HepG2 (cell line): Measurements from ENCODE around the gene TMEM100. TPM values are rescaled to one million over a fixed set of nuclear protein-coding genes. Genes with fewer than 3 reads are reported as not detected.

Experiments
- ATAC-seq: fragments of 200-7000 bp; cut with Tn5 transposase; 3 replicates; pipeline ENCODE4 v1.9.1; 2020; ENCODE audit warnings: mild to moderate bottlenecking, moderate library complexity
- BruUV-seq: library from RNA; stranded (reverse); fragments of 400-500 nt; replicated peaks from 2 replicates; lab custom pipeline; 2021; lab: Mats Ljungman, UMichigan
- CTCF ChIA-PET: fragments of 300-600 bp; formaldehyde crosslinking; extraction: SDS; loops from one replicate; lab custom pipeline; 2021; ENCODE audit warnings: low total read pairs, inconsistent platforms, low intra/inter-chr PET ratio; lab: Yijun Ruan, JAX
- POLR2A ChIA-PET: fragments of 350-600 bp; sonication (Branson Sonifier 250); formaldehyde crosslinking; loops from one replicate; lab custom pipeline; 2020; ENCODE audit warnings: antibody characterized with exemption, inconsistent platforms; lab: Yijun Ruan, JAX
- DNase-seq: peaks from one replicate; pipeline ENCODE4 v3.0.0-alpha.2; 2015; ENCODE audit warnings: low spot score
- FAIRE-seq: peaks from 3 replicates; lab custom pipeline; 2011; peaks lifted over from hg19 to GRCh38; lab: Jason Lieb, UNC
- H2AFZ ChIP-seq: one replicate; pipeline ENCODE4 v1.6.1; 2011; ENCODE audit warnings: low read length, inconsistent platforms
- H3K27ac ChIP-seq: fragments of 300-600 bp; 3 replicates; pipeline ENCODE4 v1.8.0; 2011; ENCODE audit warnings: mixed run types, mild to moderate bottlenecking, mixed read lengths, low read length, inconsistent platforms; ENCODE audit not compliant: insufficient read depth; ENCODE audit errors: extremely low read length
- H3K27me3 ChIP-seq, 2 experiments: fragments of 200-600 bp in 1 of 2; 2 replicates in 1 of 2; 3 replicates in 1 of 2; pipeline versions ENCODE4 v1.6.0 to v1.8.0; 2011; ENCODE audit warnings: low read length in 2 of 2, mild to moderate bottlenecking in 2 of 2, moderate library complexity in 2 of 2, inconsistent platforms in 1 of 2; ENCODE audit not compliant: insufficient read depth in 2 of 2, control insufficient read depth in 1 of 2
- H3K36me3 ChIP-seq, 2 experiments: fragments of 200-600 bp in 1 of 2; replicated peaks in 1 of 2; 2 replicates in 1 of 2; 3 replicates in 1 of 2; pipeline versions ENCODE4 v1.5.1 to v1.8.0; 2011; ENCODE audit warnings: low read length in 2 of 2, inconsistent platforms in 1 of 2; ENCODE audit not compliant: insufficient read depth in 2 of 2, control insufficient read depth in 1 of 2
- H3K4me1 ChIP-seq: 2 replicates; pipeline ENCODE4 v1.5.1; 2012; ENCODE audit warnings: low read length, inconsistent platforms; ENCODE audit not compliant: insufficient read depth
- H3K4me2 ChIP-seq: 2 replicates; pipeline ENCODE4 v1.6.0; 2011; ENCODE audit warnings: low read depth, low read length, inconsistent platforms
- H3K4me3 ChIP-seq, 3 experiments: fragments of 200-600 bp in 1 of 3; sonication (generic), shearing (Covaris generic) in 1 of 3; replicated peaks in 1 of 3; 2 replicates each; pipeline ENCODE4 v1.5.1; 2011 to 2016; ENCODE audit warnings: low read length in 3 of 3, inconsistent platforms in 2 of 3, low read depth in 2 of 3, mild to moderate bottlenecking in 2 of 3, control low read depth in 1 of 3, mixed read lengths in 1 of 3; ENCODE audit not compliant: insufficient read depth in 1 of 3
- H3K79me2 ChIP-seq: one replicate; pipeline ENCODE4 v1.6.1; 2011; ENCODE audit warnings: low read length, inconsistent platforms; ENCODE audit not compliant: insufficient read depth
- H3K9ac ChIP-seq: 2 replicates; pipeline ENCODE4 v1.6.0; 2011; ENCODE audit warnings: mild to moderate bottlenecking, low read depth, low read length, inconsistent platforms; ENCODE audit not compliant: insufficient read depth
- H3K9me3 ChIP-seq: 2 replicates; pipeline ENCODE4 v1.5.1; 2012; ENCODE audit warnings: mild to moderate bottlenecking, low read length
- H4K20me1 ChIP-seq: 2 replicates; pipeline ENCODE4 v1.6.0; 2011; ENCODE audit warnings: inconsistent platforms, mild to moderate bottlenecking, low read length, moderate library complexity; ENCODE audit not compliant: insufficient read depth
- MAFK ChIP-seq, 2 experiments: IDR thresholded peaks in 1 of 2; conservative IDR thresholded peaks in 1 of 2; 2 replicates each; pipeline ENCODE4 v1.6.1; 2011; ENCODE audit warnings: improper control_type of control experiment in 2 of 2, low read length in 2 of 2
- MYPOP ChIP-seq: sonication (generic); formaldehyde crosslinking; IDR thresholded peaks from 2 replicates; pipeline ENCODE4 v1.8.1; 2023; ENCODE audit warnings: mild to moderate bottlenecking, moderate library complexity, missing genetic modification reagents
- RAD51 ChIP-seq: fragments of 450-650 bp; IDR thresholded peaks from 2 replicates; pipeline ENCODE4 v1.6.1; 2016; ENCODE audit warnings: borderline replicate concordance
- USF2 ChIP-seq, 2 experiments: sonication (generic) in 1 of 2; formaldehyde crosslinking in 1 of 2; IDR thresholded peaks; 2 replicates each; pipeline versions ENCODE4 v1.5.1 to v1.6.1; 2011 to 2020; ENCODE audit warnings: borderline replicate concordance in 1 of 2, low read depth in 1 of 2, low read length in 1 of 2, mild to moderate bottlenecking in 1 of 2, missing genetic modification reagents in 1 of 2, moderate library complexity in 1 of 2
- WGBS: methylation state at CpG from one replicate; pipeline ENCODE4 v1.1.6; 2017; ENCODE audit warnings: low lambda C conversion rate; 5-methylcytosine and 5-hydroxymethylcytosine counted together
- in situ Hi-C: cut with HindIII; loops from 2 replicates; pipeline ENCODE4 v1.10.0; 2017; ENCODE audit warnings: low pct_unique_long_range_greater_than_20kb; ENCODE audit not compliant: extremely low pct_ligation_motif_present
- intact Hi-C: fragments of 100-400 bp; cut with micrococcal nuclease; formaldehyde crosslinking; loops from one replicate; pipeline ENCODE4 v1.10.0; 2022; ENCODE audit not compliant: unreplicated experiment
- polyA plus RNA-seq, 8 experiments: library from polyadenylated mRNA; depleted of rRNA in 3 of 8; stranded (reverse) in 7 of 8; unstranded in 1 of 8; fragments of >200 nt; fragmentation: Illumina TruSeq in 4 of 8; extraction: Trizol in 4 of 8; gene quantifications; 2 replicates each; pipeline versions ENCODE4 v1.2.1 to v1.2.3, GENCODE V29; 2011 to 2016; ENCODE audit warnings: low read depth in 4 of 8, missing spikeins in 1 of 8, mixed read lengths in 1 of 8; ENCODE audit not compliant: insufficient read depth in 1 of 8
- total RNA-seq, 5 experiments: library from RNA; depleted of rRNA; stranded (reverse); fragments of >200 nt; fragmentation: Illumina TruSeq; extraction: Trizol; gene quantifications; 2 replicates each; pipeline ENCODE4 v1.2.3, GENCODE V29; 2016; ENCODE audit warnings: low read depth in 1 of 5

The TMEM100 gene
- total and polyA plus RNA-seq, 2 of the 13 experiments (the other 11 are each of a cell fraction or from before 2014, with no cell fraction given), result not detected

- 0 out of 4 replicates have a peak, but pooled peaks of 1 of the 2 experiments have one; percentile 2 for TF ChIP-seq MAFK (conservative IDR thresholded peaks at IDR 0.05 in 1 of 2, IDR thresholded peaks at IDR 0.05 in 1 of 2; ENCODE audit: low read length in 2 of 2)
Measured at GRCh38 chr17:55717898-55718735, 4.5 kb downstream of the TMEM100 start (continued).

GRCh38 chr17:55717432-55717831, 5.2 kb downstream of the TMEM100 start:
- POLR2A ChIA-PET, result no interaction called here
- TF ChIP-seq MYPOP, result no peak
- peak; percentile 75; the same call in 1 of the 2 replicates for TF ChIP-seq RAD51
- peak; percentile 27; the same call in 1 of the 2 replicates for TF ChIP-seq USF2 (IDR thresholded peaks at IDR 0.05; ENCODE audit: low read depth, low read length)
- TF ChIP-seq USF2 (CRISPR knock-in tag; IDR thresholded peaks at IDR 0.05; ENCODE audit: borderline replicate concordance), result no peak
- TF ChIP-seq, all 625 proteins: peak for 2
- Histone ChIP-seq H3K36me3 (no peaks in the 10 kb centered on the region), H3K9ac (no peak overlapping the region), H3K9me3 (no peaks in the 10 kb centered on the region), H3K4me2 (no peak overlapping the region), H3K27me3 (peaks cover 0 to 34% of the 10 kb centered on the region in 2 experiments; a peak in 3 of 5 replicates), H2AFZ (no peak overlapping the region), H3K4me1 (no peaks in the 10 kb centered on the region), H3K4me3 (no peak overlapping the region), H4K20me1 (no peaks in the 10 kb centered on the region), H3K27ac (no peak overlapping the region), H3K79me2 (no peaks in the 10 kb centered on the region)
- in situ Hi-C loops (loop anchor here (5.0 kb wide), 1 partner anchor 190 kb away; no protein-coding TSS in a partner anchor), intact Hi-C loops (no loop called here)
- DNase-seq (no peak), ATAC-seq (no peak), FAIRE-seq (no peak)
- no TSS peak for BruUV-seq
- CTCF ChIA-PET, result interaction anchor here (1.2 to 2.4 kb wide), 4 partner anchors 18 to 191 kb away, joined by 3 to 28 read pairs (median 7); no protein-coding TSS in a partner anchor
- WGBS, result 28% methylated on average over 4 of the region's 4 CpGs
